ENCODE results near the gene AFAP1L1. TPM values are rescaled to one million over a fixed set of nuclear protein-coding genes. Genes with fewer than 3 reads are reported as not detected.

The AFAP1L1 gene
- total and polyA plus RNA-seq, 2 of the 13 experiments (the other 11 are each of a cell fraction or from before 2014, with no cell fraction given) = 0.38 to 1.0 TPM

- TF ChIP-seq, protein P1, sequence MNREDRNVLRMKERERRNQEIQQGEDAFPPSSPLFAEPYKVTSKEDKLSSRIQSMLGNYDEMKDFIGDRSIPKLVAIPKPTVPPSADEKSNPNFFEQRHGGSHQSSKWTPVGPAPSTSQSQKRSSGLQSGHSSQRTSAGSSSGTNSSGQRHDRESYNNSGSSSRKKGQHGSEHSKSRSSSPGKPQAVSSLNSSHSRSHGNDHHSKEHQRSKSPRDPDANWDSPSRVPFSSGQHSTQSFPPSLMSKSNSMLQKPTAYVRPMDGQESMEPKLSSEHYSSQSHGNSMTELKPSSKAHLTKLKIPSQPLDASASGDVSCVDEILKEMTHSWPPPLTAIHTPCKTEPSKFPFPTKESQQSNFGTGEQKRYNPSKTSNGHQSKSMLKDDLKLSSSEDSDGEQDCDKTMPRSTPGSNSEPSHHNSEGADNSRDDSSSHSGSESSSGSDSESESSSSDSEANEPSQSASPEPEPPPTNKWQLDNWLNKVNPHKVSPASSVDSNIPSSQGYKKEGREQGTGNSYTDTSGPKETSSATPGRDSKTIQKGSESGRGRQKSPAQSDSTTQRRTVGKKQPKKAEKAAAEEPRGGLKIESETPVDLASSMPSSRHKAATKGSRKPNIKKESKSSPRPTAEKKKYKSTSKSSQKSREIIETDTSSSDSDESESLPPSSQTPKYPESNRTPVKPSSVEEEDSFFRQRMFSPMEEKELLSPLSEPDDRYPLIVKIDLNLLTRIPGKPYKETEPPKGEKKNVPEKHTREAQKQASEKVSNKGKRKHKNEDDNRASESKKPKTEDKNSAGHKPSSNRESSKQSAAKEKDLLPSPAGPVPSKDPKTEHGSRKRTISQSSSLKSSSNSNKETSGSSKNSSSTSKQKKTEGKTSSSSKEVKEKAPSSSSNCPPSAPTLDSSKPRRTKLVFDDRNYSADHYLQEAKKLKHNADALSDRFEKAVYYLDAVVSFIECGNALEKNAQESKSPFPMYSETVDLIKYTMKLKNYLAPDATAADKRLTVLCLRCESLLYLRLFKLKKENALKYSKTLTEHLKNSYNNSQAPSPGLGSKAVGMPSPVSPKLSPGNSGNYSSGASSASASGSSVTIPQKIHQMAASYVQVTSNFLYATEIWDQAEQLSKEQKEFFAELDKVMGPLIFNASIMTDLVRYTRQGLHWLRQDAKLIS (CRISPR knock-in tag; IDR thresholded peaks at IDR 0.05) = no peak
- TF ChIP-seq, protein P2, sequence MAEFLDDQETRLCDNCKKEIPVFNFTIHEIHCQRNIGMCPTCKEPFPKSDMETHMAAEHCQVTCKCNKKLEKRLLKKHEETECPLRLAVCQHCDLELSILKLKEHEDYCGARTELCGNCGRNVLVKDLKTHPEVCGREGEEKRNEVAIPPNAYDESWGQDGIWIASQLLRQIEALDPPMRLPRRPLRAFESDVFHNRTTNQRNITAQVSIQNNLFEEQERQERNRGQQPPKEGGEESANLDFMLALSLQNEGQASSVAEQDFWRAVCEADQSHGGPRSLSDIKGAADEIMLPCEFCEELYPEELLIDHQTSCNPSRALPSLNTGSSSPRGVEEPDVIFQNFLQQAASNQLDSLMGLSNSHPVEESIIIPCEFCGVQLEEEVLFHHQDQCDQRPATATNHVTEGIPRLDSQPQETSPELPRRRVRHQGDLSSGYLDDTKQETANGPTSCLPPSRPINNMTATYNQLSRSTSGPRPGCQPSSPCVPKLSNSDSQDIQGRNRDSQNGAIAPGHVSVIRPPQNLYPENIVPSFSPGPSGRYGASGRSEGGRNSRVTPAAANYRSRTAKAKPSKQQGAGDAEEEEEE (CRISPR knock-in tag; IDR thresholded peaks at IDR 0.05; ENCODE audit: borderline replicate concordance) = no peak
- TF ChIP-seq ZNF713 (CRISPR knock-in tag; IDR thresholded peaks at IDR 0.05) (peak; percentile 72; the same call in 1 of the 2 replicates), CTCF (CRISPR knock-in tag; IDR thresholded peaks at IDR 0.05) (0 out of 2 replicates have a peak, but pooled peaks have one; percentile 22), PAX8 (CRISPR knock-in tag; IDR thresholded peaks at IDR 0.05; ENCODE audit: borderline replicate concordance) (no peak), AHR (CRISPR knock-in tag; IDR thresholded peaks at IDR 0.05) (peak; percentile 89), ZBTB46 (CRISPR knock-in tag; IDR thresholded peaks at IDR 0.05; ENCODE audit: borderline replicate concordance) (no peak), DPF2 (CRISPR knock-in tag; IDR thresholded peaks at IDR 0.05; ENCODE audit: borderline replicate concordance, low read depth) (no peak), PHF8 (CRISPR knock-in tag; IDR thresholded peaks at IDR 0.05) (peak; percentile 96), CENPT (CRISPR knock-in tag; IDR thresholded peaks at IDR 0.05; ENCODE audit: low read depth) (0 out of 2 replicates have a peak, but pooled peaks have one; percentile 85), ETV5 (CRISPR knock-in tag; IDR thresholded peaks at IDR 0.05; ENCODE audit: borderline replicate concordance) (peak; percentile 99), NFYC (CRISPR knock-in tag; IDR thresholded peaks at IDR 0.05) (0 out of 2 replicates have a peak, but pooled peaks have one; percentile 41), TEAD2 (CRISPR knock-in tag; IDR thresholded peaks at IDR 0.05) (no peak), REPIN1 (CRISPR knock-in tag; IDR thresholded peaks at IDR 0.05; ENCODE audit: borderline replicate concordance, low read depth) (peak; percentile 93), ZNF160 (CRISPR knock-in tag; IDR thresholded peaks at IDR 0.05) (peak; percentile 21; the same call in 1 of the 2 replicates), FOXC1 (CRISPR knock-in tag; IDR thresholded peaks at IDR 0.05; ENCODE audit: borderline replicate concordance) (peak; percentile 58; the same call in 1 of the 2 replicates), TAF15 (IDR thresholded peaks at IDR 0.05; ENCODE audit: low read depth, low read length, poor library complexity, severe bottlenecking) (no peak), ZFP90 (CRISPR knock-in tag; IDR thresholded peaks at IDR 0.05; ENCODE audit: borderline replicate concordance) (peak; percentile 88; the same call in 1 of the 2 replicates), CENPX (CRISPR knock-in tag; IDR thresholded peaks at IDR 0.05) (no peak), ISL2 (CRISPR knock-in tag; IDR thresholded peaks at IDR 0.05) (peak; percentile 51)
Observed at GRCh38 chr5:149345147-149345891, 73.7 kb downstream of the AFAP1L1 start, which contains the start of gene GRPEL2 (continued).

Measured in HepG2 (cell line).